Amniotic epithelial cell (primary cell): ENCODE results near the gene FLYWCH1.

Experiments used
- DNase-seq: peaks from one replicate; pipeline ENCODE4 v3.0.0-alpha.2; 2010; ENCODE audit warnings: low read depth

The FLYWCH1 gene

DNA sequence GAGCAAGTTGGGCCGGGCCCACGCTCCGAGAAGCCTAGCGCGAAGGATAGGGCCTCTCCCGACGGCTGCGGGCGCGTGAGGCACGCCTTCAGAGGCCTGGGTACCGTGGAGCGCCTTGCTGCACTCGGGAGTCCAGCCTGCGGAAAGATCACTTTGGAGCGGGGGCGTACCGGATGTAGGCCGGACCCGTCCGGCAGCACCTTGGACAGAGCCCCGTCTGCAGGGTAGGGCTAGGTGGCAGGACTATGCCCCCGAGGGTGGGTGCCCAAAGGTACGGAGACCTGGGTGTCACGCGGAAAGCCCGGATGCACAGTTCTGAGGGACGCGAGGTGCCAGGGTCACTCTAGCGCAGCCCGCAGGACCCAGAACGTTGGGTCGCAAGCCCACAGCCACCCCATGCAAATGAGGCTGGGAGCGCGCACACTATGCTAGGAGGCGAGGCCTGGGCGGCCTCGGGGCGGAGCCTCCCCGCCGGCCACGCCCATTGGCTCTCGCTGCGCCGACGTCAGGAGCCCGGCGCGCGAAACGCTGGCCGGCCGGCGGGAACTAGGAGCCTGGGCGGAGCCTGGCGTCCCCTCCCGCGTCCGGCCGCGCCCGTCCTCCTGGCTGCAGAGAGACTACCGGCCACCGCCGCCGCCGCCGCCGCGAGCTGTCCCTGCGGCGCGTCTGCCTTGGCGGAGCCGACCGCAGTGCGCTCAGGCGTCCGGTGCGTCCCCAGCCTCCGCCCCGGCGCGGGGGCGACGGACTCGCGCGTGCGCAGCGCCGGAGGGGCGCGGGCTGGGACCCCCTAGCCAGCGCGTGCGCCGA is 57.2 kb downstream of the FLYWCH1 start, which contains the start of gene PAQR4:
Gene PAQR4 (plus strand): TSS at position 611 of the 807 bp plus-strand sequence. CDS start 327 bp downstream, outside the sequence.
- DNase-seq = peak; percentile 72

DNA sequence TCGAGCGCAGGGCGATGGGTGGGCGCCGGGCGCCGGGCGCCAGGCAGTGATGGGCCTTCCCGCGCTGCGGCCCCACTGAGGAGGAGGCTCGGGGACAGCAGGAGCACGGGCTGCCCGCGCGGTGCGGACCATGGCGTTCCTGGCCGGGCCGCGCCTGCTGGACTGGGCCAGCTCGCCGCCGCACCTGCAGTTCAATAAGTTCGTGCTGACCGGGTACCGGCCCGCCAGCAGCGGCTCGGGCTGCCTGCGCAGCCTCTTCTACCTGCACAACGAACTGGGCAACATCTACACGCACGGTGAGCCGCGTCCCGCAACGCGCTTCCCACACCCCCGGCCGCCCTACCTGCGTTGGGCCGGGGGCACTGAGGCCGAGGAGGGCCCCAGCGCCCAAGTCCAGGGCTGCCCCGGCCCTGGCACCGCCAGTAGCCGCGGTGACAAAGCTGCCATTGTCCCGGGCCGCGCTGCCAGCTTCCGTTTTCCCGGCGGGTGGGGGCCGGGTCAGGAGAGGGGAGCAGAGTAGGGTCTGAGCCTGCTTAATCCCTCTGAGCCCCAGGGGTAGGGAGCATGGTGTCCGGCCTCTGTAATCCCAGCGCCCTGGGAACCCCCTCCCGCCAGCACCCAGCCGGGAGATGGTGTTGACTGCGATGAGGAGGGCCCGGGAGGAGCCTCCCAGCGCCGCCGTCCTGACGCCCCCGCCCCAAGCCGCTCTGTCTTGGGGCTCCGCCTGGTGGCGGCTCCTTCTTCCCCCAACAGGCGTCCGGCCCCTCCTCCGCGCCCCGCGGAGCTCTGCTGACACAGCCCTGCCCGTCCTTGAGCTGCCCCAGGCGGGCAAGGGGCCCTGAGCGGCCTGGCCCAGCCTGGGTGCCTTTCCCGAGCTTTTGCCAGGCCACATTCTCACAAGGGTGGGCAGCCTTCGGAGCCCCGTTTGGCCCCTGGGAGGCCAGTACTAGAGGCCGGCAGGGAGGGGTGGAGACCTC is 58.1 kb downstream of the FLYWCH1 start:
- peak; percentile 27 for DNase-seq

DNA sequence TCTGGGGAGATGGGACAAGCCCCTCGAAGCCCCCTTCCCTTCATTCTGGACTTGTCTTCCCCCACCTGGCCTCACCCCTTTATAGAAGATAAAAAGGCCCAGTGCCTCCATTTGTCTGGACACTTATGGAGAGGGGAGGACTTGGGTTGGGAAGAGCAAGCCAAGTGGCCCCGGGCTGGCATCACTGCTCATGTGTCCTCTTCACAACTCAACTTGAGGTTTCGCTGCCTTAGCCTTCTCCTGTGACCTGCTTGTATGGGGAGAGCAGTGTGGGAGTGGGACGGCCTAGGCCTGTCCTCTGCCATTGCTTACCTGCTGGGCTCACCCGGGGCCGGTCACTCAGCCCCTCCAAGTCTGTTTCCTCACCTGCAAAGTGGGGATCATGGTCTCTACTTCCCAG is 58.8 kb downstream of the FLYWCH1 start:
- DNase-seq = no peak

DNA sequence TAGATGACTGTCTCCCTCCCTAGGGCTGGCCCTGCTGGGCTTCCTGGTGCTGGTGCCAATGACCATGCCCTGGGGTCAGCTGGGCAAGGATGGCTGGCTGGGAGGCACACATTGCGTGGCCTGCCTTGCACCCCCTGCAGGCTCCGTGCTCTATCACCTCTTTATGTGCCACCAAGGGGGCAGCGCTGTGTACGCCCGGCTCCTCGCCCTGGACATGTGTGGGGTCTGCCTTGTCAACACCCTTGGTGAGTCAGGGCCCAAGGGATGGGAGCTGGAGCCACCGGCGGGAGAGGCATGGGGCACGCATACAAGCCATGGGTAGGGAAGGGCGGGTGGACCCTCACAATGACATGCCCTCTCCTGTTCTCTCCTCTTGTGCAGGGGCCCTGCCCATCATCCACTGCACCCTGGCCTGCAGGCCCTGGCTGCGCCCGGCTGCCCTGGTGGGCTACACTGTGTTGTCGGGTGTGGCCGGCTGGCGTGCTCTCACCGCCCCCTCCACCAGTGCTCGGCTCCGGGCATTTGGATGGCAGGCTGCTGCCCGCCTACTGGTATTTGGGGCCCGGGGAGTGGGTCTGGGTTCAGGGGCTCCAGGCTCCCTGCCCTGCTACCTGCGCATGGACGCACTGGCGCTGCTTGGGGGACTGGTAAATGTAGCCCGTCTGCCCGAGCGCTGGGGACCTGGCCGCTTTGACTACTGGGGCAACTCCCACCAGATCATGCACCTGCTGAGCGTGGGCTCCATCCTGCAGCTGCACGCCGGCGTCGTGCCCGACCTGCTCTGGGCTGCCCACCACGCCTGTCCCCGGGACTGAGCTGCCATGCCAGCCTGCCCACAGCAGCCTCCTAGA is 59.6 kb downstream of the FLYWCH1 start:
- no peak for DNase-seq

DNA sequence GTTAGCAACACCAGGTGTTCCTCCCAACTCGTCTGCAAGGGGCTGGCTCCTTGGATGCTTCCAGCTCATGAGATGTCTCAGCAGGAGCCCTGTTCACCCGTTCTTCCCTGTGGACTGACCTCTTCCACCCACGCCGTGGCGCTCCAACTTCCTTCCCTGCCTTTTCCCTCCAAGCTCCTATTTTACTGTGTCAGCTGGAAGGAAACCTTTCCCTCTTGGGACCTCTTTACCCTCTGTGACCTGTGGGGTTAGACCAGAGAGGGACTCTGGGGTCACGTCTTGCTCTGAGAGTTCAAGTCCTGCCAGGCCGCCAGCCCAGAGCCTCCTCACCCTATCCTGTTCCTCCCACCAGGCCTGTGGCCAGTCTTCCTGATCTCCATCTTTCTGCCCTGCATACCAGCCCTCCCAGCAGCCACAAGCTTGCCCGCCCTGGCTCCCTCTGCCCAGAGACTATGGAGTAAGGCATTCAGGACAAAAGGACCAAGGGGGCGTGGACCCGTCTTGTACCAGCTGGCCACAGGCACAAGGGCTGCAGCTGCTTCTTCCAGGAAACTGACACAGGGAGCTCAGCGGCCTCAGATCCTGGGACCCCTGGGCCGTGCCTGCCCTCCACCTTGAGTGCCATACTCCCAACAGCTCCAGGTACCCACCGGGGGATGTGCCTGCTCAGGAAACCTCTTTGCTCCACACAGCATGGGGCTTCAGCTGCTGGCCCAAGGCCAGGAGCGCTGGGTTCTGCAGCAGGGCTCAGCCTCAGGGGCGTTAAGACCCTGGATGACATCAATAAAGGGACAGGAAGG is 60.5 kb downstream of the FLYWCH1 start:
- no peak for DNase-seq

DNA sequence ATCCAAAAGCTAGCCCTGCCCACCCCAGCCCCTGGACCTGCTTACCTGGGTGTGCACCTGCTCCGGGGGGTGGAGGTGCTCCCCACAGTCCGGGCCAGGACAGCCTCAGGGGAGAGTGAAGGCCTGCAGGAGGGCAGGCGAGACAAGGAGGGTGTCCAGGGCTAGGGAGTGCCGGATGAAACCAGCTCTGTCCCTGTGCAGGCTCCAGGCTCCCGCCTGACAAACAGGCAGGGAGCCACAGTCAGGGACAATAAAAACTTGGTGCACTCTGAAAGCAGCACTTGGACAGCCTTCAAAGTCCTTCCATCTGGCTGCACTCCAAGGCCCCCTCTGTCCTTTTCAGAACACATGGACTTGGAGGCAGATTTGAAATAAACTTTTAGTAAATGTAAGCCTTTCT is 61.4 kb downstream of the FLYWCH1 start:
- no peak for DNase-seq

DNA sequence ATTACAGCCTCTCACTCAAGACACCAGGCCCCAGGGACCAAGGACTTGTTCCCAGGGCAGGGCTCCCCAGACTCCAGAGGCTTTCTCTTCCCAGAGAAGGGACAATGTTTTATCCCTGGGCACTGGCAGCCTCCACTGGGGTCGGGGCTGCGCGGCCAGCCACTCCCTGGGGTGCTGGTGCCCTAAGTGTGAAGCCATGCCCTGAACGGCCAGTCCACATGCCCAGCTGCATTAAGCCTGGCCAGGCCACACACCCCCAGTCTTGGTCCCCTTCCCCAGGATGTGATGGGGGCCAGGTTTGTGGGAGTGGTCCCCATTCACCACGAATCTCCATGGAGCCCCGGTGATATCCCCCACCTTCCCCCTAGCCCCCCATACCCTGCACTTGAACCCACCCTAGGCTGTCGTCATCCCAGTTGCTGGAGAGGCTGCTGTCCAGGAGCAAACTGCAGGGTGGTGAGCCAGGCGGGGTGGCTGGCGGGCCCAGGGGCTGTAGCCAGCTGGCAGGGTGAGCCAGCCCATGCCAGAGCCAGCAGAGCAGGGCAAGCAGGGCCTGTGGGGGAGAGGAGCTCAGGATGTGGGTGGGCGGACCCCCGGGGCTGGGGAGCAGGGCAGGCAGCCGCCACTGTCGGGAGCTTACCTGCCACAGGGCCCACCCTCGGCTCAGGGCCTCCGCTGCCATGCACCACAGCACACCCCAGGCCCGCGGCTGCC is 62.0 kb downstream of the FLYWCH1 start:
- no peak for DNase-seq

DNA sequence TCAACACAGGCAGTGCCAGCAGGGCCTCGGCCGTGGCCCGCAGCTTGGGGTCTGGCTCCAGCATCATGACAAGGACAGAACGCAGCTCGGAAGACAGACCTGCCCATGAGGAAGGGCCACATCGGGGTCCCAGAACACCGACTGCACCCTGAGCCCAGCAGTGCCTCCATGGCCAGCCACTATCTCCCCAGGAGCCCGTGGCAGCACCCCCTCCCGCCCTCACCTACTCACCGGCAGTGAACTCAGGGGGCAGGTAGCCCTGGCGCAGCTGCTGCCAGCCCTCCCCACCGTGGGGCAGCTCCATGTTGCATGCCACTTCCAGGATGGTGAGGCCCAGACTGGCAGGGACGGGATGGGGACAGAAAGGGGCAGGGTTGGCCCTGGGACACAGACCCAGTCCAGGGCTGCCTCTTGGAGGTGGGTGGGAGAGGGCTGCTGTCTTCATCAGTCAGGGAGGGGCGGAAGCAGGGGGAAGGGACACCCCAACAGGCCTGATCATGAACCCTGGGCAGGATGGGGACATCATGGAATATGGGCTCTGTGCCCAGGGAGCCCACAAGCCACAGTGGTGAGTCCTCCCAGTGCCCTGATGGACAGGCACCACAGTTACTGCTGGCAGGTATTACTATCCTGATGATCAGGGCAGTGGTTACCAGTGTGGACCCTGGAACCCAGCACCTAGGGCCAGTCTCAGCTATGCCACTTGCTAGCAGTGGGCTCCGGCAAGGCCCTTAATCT is 62.8 kb downstream of the FLYWCH1 start:
- no peak for DNase-seq

DNA sequence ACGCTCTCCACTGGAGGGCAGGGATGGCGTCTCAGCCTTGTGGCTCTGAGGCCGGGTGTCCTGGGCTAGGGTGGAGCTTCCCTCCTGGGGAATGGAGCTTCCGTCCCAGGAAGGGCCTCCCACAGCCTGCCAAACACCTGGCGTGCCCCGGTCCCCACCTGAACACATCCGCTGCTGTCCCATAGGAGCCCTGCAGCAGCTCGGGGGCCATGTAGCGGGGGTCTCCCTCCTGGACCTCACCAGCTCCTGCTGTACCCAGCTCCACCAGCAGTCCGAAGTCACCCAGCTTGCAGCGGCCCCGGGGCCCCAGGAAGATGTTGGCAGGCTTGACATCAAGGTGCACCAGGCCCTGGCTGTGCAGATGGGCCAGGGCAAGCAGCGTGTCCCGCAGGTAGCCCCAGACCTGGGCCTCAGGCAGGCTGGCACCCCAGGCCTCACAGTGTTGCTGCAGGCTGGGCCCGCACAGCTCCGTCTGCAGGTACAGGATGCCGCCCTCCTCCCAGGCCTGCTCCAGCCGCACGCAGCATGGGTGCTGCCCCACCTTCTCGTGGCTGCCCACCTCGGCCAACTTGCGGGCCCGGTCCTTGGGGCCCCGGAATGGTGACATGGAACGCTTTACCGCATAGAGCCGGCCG is 63.5 kb downstream of the FLYWCH1 start:
- no peak for DNase-seq

DNA sequence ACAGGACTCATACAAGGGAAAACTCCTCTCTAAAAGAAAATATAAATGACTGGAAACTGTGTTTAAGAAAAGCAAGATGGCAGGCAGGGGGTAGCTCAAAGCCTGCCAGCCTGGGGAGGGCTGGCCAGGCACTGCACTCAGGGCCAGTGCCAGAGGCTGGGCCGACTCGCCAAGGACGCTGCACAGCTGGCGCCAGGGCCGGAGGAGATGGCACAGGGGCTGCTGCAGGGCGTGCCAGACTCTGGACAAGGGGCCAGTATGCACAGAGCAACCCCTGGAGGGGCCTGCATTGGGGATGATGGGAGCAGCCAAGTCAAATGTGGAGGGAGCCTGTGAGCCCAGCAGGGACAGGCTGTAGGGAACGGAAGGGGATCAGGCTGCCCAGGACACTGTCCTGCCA is 64.5 kb downstream of the FLYWCH1 start:
- no peak for DNase-seq

DNA sequence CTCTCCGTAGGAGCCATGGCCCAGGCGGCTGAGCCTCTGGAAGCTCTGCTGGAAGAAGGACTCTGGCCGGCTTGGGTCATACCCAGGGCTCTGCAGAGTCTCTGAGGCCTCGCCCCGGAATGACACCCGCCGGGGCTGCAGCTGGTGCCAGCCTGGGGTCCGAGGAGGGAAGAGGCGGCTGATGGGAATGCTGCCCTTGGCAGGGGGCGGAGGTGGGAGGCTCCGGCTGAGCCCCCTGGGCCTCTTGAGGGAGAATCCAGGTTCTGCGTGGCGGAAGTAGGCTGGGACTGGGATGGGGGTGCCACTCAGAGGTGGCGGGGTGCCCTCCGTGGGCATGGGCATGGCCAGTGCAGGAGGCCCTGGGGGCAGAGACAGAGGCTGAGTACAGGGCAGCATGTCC is 64.9 kb downstream of the FLYWCH1 start:
- no peak for DNase-seq

DNA sequence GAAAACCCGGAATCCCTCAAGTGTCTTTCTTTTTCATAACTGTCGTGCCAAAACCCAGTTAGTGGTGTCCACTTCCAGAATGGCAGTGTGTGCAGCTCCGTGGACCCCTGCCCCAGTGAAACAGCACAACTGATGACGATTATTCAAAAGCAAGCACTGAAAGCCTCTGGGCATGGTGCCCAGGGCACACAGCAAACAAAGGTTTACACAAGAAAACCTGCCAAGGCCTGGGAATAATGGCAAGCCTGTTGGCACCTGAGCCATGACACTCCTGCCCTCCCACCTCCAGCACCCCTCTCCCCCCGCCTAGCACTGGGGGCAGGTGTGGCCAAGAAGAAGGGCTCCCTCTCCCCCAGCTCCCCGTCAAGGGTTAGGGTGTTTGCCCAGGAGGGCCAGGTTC is 65.7 kb downstream of the FLYWCH1 start:
- DNase-seq = no peak

DNA sequence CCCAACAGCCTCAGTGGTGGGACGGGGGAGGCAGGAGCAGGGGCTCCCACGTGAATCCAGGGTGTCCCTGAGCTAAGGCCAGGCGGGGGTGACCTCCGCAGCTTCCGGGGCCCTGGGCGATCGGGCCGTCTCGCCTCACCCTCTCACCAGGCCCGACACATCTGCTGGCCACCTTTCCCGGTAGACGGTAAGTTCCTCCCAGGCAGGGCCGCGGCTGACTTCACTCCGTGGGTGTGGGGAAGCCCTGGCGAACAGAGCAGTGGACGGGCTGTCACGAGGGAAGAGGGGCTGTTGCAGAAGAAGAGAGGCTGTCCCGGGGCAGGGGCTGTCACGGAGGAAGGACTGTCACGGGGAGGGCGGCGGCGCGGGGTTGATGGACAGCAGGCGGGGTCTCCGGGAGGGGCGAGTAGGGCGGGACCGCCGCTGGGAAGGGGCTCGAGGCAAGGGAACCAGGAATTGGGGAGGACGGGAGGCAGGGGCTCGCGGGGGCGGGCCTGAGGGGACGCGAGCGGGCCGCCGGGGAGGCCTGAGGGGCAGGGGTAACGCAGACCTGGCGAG is 68.0 kb downstream of the FLYWCH1 start:
- no peak for DNase-seq

DNA sequence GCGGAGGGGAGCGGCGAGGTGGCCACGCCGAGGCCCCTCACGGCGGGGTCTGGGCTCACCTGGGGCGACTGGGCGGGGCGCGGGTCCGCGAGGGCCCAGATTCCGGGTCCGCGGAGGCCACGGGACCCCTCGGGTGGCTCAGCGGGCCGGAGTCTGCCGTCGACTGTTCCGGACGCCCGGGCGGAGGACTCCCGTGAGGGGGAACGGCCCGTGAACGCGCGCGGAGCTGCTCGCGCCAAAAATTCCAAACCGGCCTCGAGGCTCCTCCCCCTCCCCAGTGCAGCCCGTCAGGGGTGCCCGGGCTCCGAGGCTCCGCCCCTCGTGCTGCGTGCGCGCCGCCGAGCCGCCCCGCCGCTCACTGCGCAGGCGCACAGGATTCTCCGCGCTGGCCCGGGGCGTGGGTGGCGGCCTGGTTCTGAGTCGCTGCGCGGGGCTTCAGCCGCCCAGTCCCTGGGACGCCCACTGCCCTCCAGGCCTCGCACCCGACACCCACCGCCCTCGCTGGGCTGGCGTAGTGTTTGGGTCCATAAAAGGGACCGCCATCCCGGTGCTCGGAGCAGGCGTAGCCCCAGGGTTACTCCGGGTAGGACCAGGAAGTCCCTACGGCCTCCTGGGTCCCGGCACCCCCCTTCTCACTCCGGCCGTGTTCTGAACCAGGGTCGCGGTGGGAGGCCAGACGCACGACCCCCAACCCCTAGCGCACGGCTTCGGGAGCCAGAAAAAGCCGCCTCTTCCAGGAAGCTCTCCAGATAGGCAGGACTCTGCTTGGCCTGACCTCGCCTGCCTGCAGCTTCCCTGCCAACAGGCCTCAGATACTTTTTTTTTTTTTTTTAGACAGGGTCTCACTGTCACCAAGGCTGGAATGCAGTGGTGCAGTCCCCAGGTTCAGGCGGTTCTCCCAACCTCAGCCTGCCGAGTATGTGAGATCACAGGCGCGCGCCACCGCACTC is 68.8 kb downstream of the FLYWCH1 start, which contains the start of gene PKMYT1:
Gene PKMYT1 (minus strand): TSS at position 220 of the 950 bp plus-strand sequence. CDS start 789 bp downstream, outside the sequence.
- peak; percentile 57 for DNase-seq

DNA sequence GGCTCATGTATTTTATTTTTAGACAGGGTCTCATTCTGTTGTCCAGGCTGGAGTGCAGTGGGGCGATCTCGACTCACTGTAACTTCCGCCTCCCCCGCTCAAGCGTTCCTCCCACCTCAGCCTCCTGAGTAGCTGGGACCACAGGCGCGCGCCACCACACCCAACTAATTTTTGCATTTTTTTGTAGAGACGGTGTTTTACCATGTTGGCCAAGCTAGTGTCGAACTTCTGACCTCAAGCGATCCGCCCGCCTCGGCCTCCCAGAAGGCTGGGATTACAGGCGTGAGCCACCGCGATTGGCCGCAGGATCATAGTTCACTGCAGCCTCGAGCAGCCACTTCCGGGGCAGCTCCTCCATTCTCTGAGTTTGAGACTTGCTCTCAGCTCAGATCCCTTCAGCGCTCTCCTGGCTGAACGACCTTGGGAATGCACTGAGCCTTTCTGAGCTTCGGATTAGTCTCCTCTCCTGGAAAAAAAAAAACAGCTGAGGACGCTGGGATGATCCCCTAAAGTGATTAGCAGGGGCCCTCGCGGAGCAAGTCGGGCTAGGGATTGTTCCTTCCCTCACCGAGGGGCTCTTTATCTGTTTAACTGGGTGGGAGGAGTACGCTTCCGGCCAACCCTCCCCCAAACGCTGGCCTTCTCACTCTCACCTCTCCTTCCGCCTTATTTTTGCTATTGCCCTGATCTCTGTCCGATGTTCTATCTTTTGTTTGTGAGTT is 69.6 kb downstream of the FLYWCH1 start:
- peak; percentile 47 for DNase-seq

DNA sequence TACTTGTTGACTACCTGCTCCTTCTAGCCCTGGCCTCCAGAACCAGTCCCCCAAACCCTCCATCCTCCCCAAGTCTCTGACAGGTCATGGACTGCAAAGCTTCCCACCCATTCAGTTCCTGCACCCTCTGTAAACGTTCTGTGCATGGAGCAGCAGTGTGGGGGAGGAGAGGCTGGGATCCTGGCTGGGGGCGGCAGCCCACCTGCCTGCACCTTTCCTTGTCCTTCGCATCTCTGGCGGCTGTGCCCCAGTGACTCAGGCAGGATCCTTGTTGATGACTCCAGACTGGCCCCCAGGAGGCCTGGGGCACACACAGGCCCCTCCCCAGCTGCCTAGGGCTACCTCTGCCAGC is 70.1 kb downstream of the FLYWCH1 start:
- no peak for DNase-seq

DNA sequence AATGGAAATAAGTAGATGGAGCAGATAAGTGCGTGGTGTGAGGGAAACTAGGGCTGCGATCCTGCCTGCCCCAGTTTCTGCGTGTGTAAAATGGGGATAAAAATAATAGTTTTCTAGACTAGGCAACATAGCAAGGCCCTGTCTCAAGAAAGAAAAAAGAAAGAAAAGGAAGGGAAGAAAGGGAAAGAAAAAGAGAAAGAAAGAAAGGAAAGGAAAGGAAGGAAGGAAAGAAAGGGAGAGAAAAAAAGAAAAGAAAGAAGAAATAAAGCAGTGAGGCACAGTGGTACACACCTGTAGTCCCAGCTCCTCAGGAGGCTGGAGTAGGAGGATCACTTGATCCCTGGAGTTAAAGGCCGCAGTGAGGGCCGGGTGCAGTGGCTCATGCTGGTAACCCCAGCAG is 70.7 kb downstream of the FLYWCH1 start:
- no peak for DNase-seq
